OCI-LY7 (cell line): ENCODE measurements around the gene TTC14.

Source experiments
- EZH2phosphoT487 ChIP-seq: fragments of 200-600 bp; sonication (generic); IDR thresholded peaks from 2 replicates; pipeline ENCODE4 v1.6.1; 2018; ENCODE audit warnings: low read depth, borderline replicate concordance, mild to moderate bottlenecking, mixed run types, antibody characterized with exemption, low read length, moderate library complexity, mixed read lengths
- TF ChIP-seq, protein P1 (sequence below): fragments of 200-600 bp; sonication (generic); conservative IDR thresholded peaks from 2 replicates; pipeline ENCODE4 v1.5.1; 2014; ENCODE audit warnings: mild to moderate bottlenecking, antibody characterized with exemption, low read length, moderate library complexity, mixed read lengths

DNA sequence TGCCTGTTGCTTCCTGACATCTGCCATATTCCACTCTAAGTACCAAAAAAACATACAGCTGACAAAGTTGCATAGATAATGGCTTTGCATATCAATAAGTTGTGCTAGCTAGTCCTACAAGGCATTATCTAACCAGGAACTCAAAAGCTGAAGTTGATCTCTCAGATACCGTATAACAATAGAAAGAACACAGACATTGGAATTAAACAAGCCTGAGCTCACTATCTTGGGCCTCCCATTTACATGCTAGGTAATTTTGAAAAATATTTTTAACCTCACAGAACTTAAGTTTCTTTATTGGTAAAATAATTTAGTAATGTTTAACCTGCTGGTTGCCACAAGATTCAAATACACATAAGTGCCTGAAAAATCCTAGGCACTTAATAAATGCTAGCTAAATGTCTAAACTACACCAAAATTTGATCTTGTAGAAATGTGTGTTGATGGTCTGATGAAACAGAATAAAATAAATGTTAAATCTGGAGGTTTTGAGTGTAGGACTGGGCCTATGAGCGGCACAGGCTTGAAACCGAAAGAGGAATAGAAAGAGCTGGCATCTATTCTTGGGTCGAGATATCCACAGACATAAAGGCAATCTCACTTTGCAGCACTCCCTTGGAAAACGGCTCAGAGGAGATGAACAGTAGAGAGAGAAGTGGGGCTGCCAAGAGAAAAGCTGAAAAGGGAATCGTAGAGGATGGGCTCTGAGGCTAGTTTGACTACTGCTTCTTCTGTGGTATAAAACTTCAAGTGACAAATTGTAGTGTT lies 29.9 kb upstream of the TTC14 start:
- TF ChIP-seq, protein P1, sequence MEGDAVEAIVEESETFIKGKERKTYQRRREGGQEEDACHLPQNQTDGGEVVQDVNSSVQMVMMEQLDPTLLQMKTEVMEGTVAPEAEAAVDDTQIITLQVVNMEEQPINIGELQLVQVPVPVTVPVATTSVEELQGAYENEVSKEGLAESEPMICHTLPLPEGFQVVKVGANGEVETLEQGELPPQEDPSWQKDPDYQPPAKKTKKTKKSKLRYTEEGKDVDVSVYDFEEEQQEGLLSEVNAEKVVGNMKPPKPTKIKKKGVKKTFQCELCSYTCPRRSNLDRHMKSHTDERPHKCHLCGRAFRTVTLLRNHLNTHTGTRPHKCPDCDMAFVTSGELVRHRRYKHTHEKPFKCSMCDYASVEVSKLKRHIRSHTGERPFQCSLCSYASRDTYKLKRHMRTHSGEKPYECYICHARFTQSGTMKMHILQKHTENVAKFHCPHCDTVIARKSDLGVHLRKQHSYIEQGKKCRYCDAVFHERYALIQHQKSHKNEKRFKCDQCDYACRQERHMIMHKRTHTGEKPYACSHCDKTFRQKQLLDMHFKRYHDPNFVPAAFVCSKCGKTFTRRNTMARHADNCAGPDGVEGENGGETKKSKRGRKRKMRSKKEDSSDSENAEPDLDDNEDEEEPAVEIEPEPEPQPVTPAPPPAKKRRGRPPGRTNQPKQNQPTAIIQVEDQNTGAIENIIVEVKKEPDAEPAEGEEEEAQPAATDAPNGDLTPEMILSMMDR = no peak
- no peak for TF ChIP-seq EZH2phosphoT487
